Subcutaneous adipose tissue (tissue), 4 donors: Measurements from ENCODE around the gene CCDC30. TPM values are rescaled to one million over a fixed set of nuclear protein-coding genes. Genes with fewer than 3 reads are reported as not detected.

Experiments used
- small RNA-seq: library from RNA; depleted of rRNA; stranded (forward); fragments of <200 nt; gene quantifications from one replicate; pipeline ENCODE3, GENCODE V24; 2016
- total RNA-seq, 4 donors: library from RNA; depleted of rRNA; stranded (reverse); fragments of >200 nt; gene quantifications; one replicate each; pipeline ENCODE4 v1.1.0, GENCODE V29; 2016
- TF ChIP-seq, protein P1 (sequence below): fragments of 450-650 bp; IDR thresholded peaks from one replicate; pipeline ENCODE4 v1.5.1; 2016; ENCODE audit warnings: low read depth, mild to moderate bottlenecking, control low read depth, antibody characterized with exemption, moderate library complexity

CCDC30 gene
- total RNA-seq, 4 donors from 2014 or later, result 1.9 to 3.9 (median 2.3) TPM

DNA sequence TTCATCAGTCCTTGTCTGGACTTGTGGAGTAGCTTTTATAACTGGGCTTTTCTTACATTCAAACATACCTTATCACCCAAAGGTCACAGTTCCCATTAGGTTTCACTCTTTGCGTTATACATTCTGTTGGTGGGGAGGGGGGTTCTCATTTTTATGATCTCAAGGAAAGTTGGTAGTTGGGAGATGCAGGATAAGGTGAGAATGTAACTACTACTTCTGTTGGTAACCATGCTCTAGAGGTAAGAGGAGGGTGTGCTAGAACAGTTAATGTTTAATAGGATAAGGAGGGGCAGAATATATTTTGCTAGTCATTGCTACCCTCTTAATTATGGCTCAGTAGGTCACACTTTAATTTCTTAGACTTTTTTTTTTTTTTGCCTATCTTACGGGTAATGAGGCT is 229.8 kb downstream of the CCDC30 start:
- TF ChIP-seq, protein P1, sequence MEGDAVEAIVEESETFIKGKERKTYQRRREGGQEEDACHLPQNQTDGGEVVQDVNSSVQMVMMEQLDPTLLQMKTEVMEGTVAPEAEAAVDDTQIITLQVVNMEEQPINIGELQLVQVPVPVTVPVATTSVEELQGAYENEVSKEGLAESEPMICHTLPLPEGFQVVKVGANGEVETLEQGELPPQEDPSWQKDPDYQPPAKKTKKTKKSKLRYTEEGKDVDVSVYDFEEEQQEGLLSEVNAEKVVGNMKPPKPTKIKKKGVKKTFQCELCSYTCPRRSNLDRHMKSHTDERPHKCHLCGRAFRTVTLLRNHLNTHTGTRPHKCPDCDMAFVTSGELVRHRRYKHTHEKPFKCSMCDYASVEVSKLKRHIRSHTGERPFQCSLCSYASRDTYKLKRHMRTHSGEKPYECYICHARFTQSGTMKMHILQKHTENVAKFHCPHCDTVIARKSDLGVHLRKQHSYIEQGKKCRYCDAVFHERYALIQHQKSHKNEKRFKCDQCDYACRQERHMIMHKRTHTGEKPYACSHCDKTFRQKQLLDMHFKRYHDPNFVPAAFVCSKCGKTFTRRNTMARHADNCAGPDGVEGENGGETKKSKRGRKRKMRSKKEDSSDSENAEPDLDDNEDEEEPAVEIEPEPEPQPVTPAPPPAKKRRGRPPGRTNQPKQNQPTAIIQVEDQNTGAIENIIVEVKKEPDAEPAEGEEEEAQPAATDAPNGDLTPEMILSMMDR, result no peak

DNA sequence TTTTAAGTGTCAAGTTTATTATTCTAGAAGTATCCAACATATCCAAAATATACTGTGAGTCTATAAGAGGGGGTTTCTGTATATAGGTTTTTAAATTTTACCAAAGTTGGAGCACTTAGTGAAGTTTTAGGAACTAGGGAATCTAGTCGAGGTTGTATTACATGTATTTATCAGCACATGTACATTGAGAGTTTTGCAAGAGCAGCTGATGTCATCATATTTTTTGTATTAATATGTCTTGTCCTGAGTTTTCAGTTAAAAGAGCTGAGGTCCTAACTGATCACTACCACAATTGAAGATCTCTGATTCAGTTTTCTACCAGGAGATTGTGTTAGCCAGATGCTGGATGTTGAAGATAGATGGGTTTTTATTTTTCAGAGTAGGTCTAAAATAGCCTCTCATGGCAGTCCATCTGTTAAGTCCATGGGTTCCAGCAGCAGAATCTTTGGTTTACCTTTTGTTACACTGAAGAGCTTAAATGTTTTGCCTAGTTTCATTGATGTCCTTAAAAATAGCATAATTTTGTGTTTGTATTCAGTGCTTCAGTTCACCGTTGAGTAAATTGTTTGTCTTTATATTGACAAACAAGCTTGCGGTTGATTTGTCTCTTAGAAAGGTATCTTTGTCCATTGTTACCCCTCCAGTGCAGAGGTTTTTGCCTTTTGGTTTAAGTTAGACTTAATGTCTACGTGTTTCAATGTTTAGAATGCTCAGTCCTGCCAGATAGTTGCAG is 235.2 kb downstream of the CCDC30 start:
- TF ChIP-seq, protein P1, result no peak

DNA sequence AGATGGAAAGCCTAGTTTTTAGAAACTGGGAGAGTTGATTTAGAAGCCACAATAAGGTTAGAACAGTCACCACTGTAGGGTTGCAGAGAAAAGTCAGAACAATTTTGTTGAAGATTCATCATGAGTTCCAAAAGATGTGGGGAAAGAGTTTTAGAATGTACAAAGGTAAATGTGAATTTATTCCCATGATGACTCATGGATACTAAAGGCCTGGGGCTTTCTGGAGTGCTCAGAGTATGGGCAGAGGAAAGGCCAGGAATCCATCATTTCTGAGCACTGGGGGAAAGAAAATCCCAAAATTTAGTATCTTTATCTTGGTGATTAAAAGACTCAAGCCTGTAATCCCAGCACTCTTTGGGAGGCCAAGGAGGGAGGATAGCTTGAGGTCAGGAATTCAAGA is 236.9 kb downstream of the CCDC30 start:
- TF ChIP-seq, protein P1, result no peak

DNA sequence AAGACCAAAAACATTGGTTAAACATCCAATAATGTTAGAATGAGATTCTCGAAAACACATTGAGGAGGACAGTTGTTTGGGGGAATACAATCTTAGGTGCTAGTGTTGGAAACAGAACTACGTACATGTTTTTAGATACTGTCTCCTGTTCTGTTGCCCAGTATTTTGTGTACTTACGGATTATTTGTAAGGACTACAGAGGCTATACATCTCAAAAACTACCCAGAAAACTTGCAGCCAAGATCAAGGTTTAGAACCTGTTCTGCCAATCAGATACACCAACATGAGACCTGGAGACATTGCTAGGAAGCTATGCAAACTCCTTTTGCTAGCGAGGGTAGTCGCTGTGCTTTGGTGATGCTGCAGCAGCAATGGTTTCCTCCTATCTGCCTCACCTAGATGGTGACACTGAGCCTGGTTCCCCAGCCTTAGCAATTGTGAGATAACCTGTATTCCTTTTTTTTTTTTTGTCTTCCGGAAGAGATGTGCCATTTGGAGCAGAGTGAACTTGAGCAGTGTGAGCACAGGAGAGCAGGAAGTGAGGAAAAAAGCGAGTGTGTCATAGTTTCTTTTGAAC is 240.9 kb downstream of the CCDC30 start:
- TF ChIP-seq, protein P1, result no peak

Small RNAs within 50 kb of the gene (small RNA-seq; reads per million reads assigned to genes)
- not detected for gene RNU6-536P
- gene TMSB4XP1, result not detected

Other genes with a start within 250 kb of the CCDC30 start
- gene FOXJ3, start 128.1 kb upstream of the CCDC30 start, total RNA-seq, result 10 to 100 TPM; 50.2 to 63.1 (median 56.6) TPM
- under 1 TPM; 0.16 to 0.22 (median 0.18) TPM for gene RIMKLA, start 82.5 kb upstream of the CCDC30 start, total RNA-seq
- 1 to 10 TPM in 3 of 4 donors, not detected in 1; 3.1 to 7.5 (median 3.7) TPM for gene ZMYND12, start 7.3 kb upstream of the CCDC30 start, total RNA-seq
- gene PPCS, start 6.7 kb upstream of the CCDC30 start, total RNA-seq, result 10 to 100 TPM; 46.3 to 92.4 (median 64.0) TPM
- gene PPIH, start 195.1 kb downstream of the CCDC30 start, total RNA-seq, result 10 to 100 TPM; 11.9 to 23.6 (median 20.2) TPM
- 100 to 1,000 TPM; 594 to 809 (median 657) TPM for gene YBX1, start 219.1 kb downstream of the CCDC30 start, total RNA-seq